ENCODE measurements around the gene VPS11.

DNA sequence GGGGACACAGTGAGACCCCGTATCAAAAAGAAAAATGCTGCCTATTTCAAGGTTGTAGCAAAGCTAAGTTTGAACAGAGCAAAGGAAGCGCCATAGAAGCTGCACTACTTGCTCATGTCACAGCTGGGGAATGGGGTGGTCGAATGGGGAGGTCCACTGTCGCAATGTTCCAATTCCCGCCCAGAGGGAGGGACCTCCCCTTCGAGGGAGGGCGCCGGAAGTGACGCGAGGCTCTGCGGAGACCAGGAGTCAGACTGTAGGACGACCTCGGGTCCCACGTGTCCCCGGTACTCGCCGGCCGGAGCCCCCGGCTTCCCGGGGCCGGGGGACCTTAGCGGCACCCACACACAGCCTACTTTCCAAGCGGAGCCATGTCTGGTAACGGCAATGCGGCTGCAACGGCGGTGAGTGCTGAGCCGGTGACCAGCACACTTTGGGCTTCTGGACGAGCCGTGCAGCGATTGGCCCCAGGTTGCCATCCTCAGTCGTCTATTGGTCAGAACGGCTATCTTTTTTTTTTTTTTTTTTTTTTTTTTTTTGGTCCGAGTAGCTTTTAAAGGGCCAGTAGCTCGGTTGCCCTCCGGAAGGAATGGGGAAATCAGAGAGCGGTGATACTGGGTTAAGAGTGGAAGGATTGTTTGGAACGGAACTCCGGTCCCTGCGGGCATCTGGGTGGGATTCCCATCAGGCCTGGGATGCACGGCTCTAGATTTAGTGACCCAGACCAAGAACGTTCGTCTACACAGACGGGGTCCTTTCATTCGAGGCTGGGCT is 17.2 kb downstream of the VPS11 start, which contains the start of gene HMBS:
- TF ChIP-seq JUN (IDR thresholded peaks at IDR 0.05) (peak; percentile 46 to 87; a peak in 4 of 5 replicates), POLR2A (IDR thresholded peaks at IDR 0.05; ENCODE audit: low read length) (peak; percentile 75), RNF2 (IDR thresholded peaks at IDR 0.05; ENCODE audit: borderline replicate concordance, low read depth) (no peak), KDM5A (IDR thresholded peaks at IDR 0.05) (no peak), PHF8 (IDR thresholded peaks at IDR 0.05; ENCODE audit: borderline replicate concordance, low read depth) (peak; percentile 76; the same call in 1 of the 2 replicates), NR3C1 (IDR thresholded peaks at IDR 0.05) (no peak), JUNB (IDR thresholded peaks at IDR 0.05) (no peak), EP300 (IDR thresholded peaks at IDR 0.05) (no peak)
- TF ChIP-seq, protein P1, sequence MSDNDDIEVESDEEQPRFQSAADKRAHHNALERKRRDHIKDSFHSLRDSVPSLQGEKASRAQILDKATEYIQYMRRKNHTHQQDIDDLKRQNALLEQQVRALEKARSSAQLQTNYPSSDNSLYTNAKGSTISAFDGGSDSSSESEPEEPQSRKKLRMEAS (IDR thresholded peaks at IDR 0.05), result peak; percentile 84
- TF ChIP-seq, protein P2, sequence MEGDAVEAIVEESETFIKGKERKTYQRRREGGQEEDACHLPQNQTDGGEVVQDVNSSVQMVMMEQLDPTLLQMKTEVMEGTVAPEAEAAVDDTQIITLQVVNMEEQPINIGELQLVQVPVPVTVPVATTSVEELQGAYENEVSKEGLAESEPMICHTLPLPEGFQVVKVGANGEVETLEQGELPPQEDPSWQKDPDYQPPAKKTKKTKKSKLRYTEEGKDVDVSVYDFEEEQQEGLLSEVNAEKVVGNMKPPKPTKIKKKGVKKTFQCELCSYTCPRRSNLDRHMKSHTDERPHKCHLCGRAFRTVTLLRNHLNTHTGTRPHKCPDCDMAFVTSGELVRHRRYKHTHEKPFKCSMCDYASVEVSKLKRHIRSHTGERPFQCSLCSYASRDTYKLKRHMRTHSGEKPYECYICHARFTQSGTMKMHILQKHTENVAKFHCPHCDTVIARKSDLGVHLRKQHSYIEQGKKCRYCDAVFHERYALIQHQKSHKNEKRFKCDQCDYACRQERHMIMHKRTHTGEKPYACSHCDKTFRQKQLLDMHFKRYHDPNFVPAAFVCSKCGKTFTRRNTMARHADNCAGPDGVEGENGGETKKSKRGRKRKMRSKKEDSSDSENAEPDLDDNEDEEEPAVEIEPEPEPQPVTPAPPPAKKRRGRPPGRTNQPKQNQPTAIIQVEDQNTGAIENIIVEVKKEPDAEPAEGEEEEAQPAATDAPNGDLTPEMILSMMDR (IDR thresholded peaks at IDR 0.05), result no peak
